Mucosa of stomach (tissue), 1 donor: ENCODE results near the gene CFAP74.
"Not testable (repeated sequence)": the region's sequence is repeated elsewhere in the genome, so short reads cannot be mapped to it uniquely, and the experiment has no call there.

Experiments
- H3K27me3 ChIP-seq: one replicate; pipeline ENCODE4 v1.7.0; 2013; ENCODE audit warnings: mild to moderate bottlenecking, low read length; ENCODE audit not compliant: control insufficient read depth, insufficient read depth
- H3K36me3 ChIP-seq: one replicate; pipeline ENCODE4 v1.7.0; 2013; ENCODE audit warnings: low read length; ENCODE audit not compliant: control insufficient read depth, insufficient read depth
- H3K4me1 ChIP-seq: one replicate; pipeline ENCODE4 v1.7.0; 2013; ENCODE audit warnings: mild to moderate bottlenecking, low read length; ENCODE audit not compliant: control insufficient read depth, insufficient read depth
- H3K4me3 ChIP-seq: one replicate; pipeline ENCODE4 v1.7.0; 2013; ENCODE audit warnings: low read length
- H3K9ac ChIP-seq: one replicate; pipeline ENCODE4 v1.7.0; 2013; ENCODE audit warnings: mild to moderate bottlenecking, low read length, moderate library complexity
- H3K9me3 ChIP-seq: one replicate; pipeline ENCODE4 v1.7.0; 2013; ENCODE audit warnings: mild to moderate bottlenecking, low read length, moderate library complexity; ENCODE audit not compliant: control insufficient read depth
- donor health status: Pancreatic carcinoma.

CFAP74 gene

DNA sequence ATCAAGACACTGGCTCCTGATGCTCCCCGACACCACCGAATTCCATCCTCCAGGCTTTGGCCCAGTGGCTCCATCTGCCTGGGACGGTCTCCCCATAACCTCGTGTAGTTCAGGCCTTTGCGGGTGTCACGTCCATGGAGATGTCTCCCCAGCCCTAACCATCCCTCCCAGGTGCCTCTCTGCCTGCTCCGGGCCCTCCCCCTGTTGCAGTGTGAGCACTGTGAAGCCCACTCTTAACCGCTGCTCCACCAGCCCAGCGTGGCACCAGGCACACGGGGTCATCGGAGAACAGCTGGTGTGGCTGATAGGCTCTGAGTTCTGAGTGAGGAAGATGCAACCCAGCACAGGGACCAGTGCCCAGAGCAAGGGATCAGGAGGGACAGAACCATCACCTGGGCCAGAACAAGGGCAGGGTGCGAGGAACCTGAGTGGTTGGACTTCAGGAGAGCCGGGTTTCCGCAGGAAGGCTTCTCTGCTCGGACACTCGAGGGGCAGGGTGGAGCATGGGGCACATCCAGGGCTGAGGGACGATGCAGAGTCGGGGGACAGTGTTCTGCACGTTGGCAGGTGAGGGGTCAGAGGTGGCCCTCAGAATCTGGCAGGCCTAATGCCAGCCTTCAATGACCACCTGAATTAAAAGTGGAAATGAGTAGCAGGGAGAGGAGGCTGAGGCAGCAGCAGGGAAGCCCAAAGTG is 110.1 kb downstream of the CFAP74 start:
- H3K4me3 ChIP-seq: no peak overlapping the region
- no peak overlapping the region for H3K9ac ChIP-seq
- H3K4me1 ChIP-seq: peaks cover 67% of the 10 kb centered on the region
- H3K36me3 ChIP-seq: no peaks in the 10 kb centered on the region
- H3K9me3 ChIP-seq: no peaks in the 10 kb centered on the region
- H3K27me3 ChIP-seq: peaks cover 7% of the 10 kb centered on the region

DNA sequence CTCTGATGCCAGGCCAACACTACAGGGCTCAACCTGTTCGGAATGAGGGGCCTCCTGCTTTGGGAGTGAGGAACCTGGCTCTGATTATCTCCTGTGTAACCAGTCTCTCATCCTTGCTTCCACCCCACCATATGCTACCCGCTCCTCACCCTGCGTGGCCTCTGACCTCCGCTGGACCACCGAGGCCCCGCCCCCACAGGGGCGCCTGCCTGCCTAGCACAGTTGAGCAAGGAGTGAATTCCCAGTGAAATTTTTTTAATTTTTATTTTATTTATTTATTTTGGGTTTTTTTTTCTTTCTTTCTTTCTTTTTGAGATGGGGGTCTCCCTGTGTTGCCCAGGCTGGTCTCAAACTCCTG is 110.8 kb downstream of the CFAP74 start:
- Histone ChIP-seq H3K4me3 (peak overlapping the region; percentile 1), H3K9me3 (no peaks in the 10 kb centered on the region), H3K4me1 (peaks cover 74% of the 10 kb centered on the region), H3K36me3 (no peaks in the 10 kb centered on the region), H3K9ac (peak overlapping the region; percentile 79), H3K27me3 (peaks cover 7% of the 10 kb centered on the region)

DNA sequence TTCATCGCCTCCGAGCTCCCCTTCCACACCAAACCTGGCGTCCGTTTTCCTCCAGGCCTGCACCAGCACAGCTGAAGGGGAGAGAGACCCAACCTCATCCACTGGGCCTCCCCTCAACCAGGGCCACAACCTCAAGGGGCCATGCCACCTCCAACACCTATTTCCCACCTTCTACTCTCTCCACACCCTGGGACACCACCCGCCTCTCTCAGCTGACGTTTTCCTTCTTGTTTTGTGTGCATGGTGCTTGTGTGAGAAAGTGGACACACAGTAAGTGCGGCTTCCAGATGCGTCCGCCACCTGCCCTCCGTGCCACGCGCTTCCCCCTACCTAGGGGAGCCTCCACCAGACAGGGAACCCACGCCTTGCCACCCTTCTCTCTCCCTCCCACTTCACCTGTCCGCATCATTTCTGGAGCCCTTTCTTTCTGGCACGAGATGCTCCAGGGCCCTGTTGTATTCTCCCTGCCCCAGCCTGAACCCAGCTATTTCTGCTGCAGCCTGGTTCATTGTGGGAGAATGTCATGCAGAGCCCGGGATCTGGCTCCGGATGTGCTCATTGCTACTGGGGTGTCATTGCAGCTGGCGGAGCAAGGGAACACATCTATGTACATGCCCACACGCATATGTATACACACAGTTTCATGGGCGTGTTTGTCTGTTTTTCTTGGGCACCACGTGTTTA is 111.4 kb downstream of the CFAP74 start:
- H3K9me3 ChIP-seq: no peaks in the 10 kb centered on the region
- peaks cover 7% of the 10 kb centered on the region for H3K27me3 ChIP-seq
- H3K4me1 ChIP-seq: peaks cover 73% of the 10 kb centered on the region
- H3K9ac ChIP-seq: peak overlapping the region; percentile 79
- peak overlapping the region; percentile 1 for H3K4me3 ChIP-seq
- no peaks in the 10 kb centered on the region for H3K36me3 ChIP-seq

DNA sequence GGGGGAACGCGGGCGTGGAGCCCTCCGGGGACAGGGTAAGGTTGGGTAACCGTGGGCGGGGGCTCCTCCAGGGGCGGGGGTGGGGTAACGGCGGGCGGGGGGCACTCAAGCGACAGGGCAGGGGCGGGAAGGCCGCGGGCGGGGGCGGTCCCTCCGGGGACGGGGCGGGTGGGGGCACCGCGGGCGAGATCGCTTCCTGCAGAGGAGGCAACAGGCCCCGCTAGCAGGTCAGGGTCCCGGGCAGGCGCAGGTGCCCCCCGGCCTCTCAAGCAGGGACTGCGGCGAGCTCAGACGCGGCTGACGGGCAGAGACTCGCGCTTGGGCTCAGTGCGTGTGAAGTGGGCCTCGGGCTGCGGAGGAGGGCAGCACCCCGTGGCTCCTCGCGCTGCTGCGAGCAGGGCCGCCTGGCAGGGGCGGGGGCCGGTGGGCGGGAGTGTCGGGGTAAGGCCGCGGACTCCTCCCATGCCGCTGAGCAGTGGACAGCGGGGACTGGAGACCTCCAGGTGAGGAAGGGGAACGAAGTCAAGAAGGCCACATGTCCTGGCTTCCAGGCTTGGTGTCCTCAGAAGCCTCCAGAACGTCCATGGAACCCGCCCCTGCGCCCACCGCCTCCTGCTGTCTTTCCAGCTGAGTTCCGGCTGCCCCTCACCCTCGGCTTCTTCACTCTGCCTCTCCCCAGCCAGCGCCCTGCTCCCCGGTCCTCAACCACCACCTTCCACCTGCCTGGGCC is 112.1 kb downstream of the CFAP74 start:
- Histone ChIP-seq H3K4me3 (peak overlapping the region; percentile 1), H3K27me3 (peaks cover 7% of the 10 kb centered on the region), H3K36me3 (no peaks in the 10 kb centered on the region), H3K9ac (peak overlapping the region; percentile 79), H3K4me1 (peaks cover 66% of the 10 kb centered on the region), H3K9me3 (no peaks in the 10 kb centered on the region)

DNA sequence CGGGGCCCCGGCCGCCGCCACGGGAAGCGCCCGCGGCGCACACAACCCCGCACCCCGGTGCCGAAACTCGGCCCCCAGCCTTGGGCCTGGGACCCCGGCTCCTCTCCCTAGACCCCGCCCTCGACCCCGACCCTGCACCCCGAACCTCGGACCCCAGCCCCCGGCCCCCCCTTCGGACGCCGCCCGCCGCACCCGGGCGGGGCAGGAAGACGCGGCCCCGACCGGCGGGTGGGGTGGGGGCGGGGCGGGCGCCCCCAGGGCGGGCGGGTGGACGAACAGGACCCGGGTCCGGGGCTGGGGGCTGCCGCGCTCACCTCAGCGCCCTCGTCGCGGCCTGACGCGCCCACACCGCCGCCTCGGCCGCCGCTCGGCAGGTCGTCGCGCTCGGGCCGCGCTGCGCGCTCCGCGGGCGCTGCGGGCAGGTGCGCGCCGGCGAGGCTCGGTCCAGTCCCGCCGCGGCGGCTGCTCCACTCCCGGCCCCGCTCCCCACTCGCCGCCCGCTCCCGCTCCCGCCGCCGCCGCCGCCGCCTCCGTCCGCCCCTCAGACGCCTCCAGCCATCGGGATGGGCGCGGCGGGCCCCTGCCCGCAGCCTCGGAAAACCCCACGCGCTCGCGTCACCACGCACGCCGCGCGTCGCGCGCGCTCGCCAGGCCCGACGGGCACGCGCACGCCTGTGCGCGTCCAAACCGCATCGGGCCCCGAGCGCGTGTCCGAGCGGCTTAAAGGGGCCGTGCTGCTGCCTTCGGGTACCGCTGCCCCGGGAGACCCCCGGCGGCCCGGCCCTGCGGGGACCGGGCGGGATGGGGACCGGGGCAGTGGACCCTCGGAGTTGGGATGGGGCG is 112.9 kb downstream of the CFAP74 start, which contains the start of gene GNB1:
Gene GNB1, minus strand, starts transcription at position 582 of the 843 bp plus-strand sequence. CDS start 65,634 bp downstream, outside the sequence.
- no peaks in the 10 kb centered on the region for H3K36me3 ChIP-seq
- H3K4me3 ChIP-seq: peak within 1 kb of the TSS; percentile 1
- H3K4me1 ChIP-seq: peaks cover 60% of the 10 kb centered on the region
- peaks cover 6% of the 10 kb centered on the region for H3K27me3 ChIP-seq
- H3K9ac ChIP-seq: peak within 1 kb of the TSS; percentile 79
- no peaks in the 10 kb centered on the region for H3K9me3 ChIP-seq

DNA sequence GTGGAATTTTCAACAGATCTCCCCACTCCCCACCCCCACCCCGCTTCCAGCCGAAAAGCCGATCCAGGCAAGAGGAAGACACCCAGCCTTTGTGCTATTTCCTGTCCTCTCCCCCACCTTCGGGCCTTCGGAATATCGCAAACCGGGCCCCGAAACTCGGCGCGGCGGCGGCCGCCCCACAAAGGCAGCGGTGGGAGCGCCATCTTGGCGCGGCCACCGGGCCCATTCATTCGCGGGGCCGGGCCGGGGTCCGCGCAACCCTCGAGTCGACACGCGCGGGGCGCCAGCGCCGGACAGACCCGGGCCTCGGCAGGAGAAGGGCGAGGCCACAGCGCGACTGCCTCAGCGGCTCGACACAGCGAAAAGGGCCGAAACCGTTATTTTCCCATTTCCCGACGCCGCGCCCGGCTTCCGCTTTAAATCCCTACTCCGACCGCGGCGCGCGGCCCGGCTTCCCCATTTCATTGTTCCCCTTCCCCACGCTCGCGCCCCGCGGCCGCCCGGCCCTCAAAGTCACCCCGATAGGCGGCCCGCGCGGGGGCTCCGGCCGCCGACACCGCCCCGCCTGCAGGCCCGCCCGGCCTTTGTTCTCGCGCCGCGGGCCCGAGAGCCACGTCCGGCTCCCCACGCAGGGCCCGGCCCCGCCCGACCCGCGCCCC is 113.6 kb downstream of the CFAP74 start:
- Histone ChIP-seq H3K9ac (peak overlapping the region; percentile 59), H3K4me3 (no peak overlapping the region), H3K36me3 (no peaks in the 10 kb centered on the region), H3K4me1 (peaks cover 52% of the 10 kb centered on the region), H3K27me3 (no peaks in the 10 kb centered on the region), H3K9me3 (no peaks in the 10 kb centered on the region)

DNA sequence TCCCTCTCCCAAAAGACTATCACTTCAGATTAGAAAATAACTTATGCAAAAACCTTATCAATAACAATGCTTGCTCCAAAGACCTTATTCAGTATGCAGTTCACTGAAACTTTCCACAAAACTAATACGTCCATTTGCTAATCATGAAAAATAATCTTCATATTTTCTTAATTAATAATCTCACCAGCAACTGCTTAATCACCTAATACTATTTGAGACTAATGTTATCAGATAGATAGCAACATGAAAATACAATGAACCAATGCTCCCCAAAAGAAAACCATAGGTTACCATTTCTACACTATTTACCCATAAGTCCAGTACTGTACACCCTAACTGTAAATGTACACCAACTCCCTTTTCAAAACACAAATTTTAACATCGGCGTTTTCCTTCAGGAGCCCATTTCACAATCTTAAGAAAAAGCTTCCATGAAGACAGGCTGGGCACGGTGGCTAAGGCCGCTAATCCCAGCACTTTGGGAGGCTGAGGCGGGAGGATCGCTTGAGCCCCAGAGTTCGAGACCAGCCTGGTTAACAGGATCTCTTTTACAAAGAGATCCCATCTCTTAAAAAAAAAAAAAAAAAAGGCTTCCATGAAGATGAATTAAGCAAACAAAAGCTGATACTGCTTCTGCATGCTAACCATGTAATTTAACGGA is 114.4 kb downstream of the CFAP74 start:
- Histone ChIP-seq H3K27me3 (no peaks in the 10 kb centered on the region), H3K4me1 (peaks cover 45% of the 10 kb centered on the region), H3K4me3 (no peak overlapping the region), H3K9ac (peak overlapping the region; percentile 59), H3K36me3 (no peaks in the 10 kb centered on the region), H3K9me3 (no peaks in the 10 kb centered on the region)

DNA sequence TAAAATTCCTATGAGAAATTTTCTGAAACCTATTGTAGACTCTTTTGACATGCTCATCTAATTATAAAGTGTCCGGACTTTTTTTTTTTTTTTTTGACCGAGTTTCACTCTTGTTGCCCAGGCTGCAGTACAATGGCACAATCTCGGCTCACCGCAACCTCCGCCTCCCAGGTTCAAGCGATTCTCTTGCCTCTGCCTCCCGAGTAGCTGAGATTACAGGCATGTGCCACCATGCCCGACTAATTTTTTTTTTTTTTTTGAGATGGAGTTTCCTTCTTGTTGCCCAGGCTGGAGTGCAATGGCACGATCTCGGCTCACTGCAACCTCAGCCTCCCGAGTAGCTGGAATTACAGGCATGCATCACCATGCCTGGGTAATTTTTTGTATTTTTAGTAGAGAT is 119.7 kb downstream of the CFAP74 start:
- H3K36me3 ChIP-seq, H3K9me3 ChIP-seq, H3K4me3 ChIP-seq, H3K9ac ChIP-seq, H3K27me3 ChIP-seq: not testable (repeated sequence)
- H3K4me1 ChIP-seq: peaks cover 46% of the 10 kb centered on the region

DNA sequence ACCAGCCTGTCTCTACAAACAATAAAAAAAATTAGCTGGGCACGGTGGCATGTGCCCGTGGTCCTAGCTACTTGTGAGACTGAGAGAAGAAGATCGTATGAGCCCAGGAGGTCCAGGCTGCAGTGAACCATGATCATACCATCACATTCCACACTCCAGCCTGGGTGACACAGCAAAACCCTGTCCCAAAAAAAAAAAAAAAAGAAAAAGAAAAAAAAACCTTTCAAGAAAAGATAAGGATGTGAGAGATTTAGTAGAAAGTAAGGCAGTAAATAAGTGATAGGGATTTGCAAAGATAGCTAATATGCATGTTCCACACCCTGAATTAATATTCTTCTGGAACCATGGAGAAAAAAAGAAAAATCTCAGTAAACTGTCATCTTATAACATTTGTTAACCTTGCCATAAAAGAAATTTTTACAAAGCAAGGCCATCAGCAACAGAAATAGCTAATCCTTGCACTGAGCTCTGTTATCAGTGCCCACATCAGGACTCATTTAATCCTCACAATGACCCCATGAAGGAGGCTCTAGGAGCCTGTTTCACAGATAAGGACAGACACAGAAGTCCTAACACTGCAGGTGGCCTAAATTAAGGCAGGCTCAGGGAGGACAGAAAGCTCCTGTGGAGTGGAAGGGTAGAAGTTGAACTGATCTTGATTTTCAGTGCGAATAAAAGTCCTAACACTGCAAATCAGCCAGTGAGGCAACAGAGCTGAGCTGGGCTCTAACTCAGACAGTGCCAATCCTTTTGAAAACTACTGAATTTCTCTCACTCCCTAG is 120.3 kb downstream of the CFAP74 start:
- Histone ChIP-seq H3K4me1 (peaks cover 40% of the 10 kb centered on the region), H3K27me3 (no peaks in the 10 kb centered on the region), H3K36me3 (peaks cover 7% of the 10 kb centered on the region), H3K4me3 (no peak overlapping the region), H3K9ac (no peak overlapping the region), H3K9me3 (no peaks in the 10 kb centered on the region)

DNA sequence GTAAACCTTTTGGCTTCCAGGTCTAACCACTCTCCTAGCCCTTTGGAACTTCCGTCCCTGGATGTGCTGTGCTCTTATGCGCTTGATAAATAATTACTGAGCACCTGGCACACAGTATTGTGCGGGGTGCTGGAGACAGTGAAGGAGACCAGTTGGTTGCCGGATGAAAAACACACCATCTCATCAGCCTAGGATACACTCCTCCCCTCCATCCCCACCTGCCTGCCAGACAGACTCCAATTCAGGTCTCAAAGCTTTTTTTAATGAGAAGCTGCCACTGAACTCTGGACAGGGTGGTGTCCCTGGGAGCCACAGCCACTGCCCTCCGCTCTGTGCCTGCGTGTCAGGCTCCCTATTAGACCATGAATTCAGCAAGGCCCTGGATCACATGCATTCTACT is 121.9 kb downstream of the CFAP74 start:
- Histone ChIP-seq H3K9ac (no peak overlapping the region), H3K36me3 (peaks cover 7% of the 10 kb centered on the region), H3K27me3 (no peaks in the 10 kb centered on the region), H3K4me3 (no peak overlapping the region), H3K4me1 (peaks cover 32% of the 10 kb centered on the region), H3K9me3 (no peaks in the 10 kb centered on the region)
